ENCODE results near the gene SEMA3F.

The SEMA3F gene

GRCh38 chr3:50151728-50152127 lies 3.4 kb upstream of the SEMA3F start:
- ATAC-seq (replicated peaks; ENCODE audit: extremely low read depth, poor library complexity, severe bottlenecking): no peak
- Mint-ChIP-seq H3K36me3 (ENCODE audit: insufficient read depth) (peaks cover 2% of the 10 kb centered on the region), H3K4me3 (no peak overlapping the region), H3K4me1 (peaks cover 21% of the 10 kb centered on the region), H3K27me3 (peaks cover 30% of the 10 kb centered on the region), H3K27ac (ENCODE audit: low read depth) (no peak overlapping the region), H3K9me3 (no peaks in the 10 kb centered on the region)
- DNase-seq (ENCODE audit: low spot score in 2 of 2): no peak

DNA sequence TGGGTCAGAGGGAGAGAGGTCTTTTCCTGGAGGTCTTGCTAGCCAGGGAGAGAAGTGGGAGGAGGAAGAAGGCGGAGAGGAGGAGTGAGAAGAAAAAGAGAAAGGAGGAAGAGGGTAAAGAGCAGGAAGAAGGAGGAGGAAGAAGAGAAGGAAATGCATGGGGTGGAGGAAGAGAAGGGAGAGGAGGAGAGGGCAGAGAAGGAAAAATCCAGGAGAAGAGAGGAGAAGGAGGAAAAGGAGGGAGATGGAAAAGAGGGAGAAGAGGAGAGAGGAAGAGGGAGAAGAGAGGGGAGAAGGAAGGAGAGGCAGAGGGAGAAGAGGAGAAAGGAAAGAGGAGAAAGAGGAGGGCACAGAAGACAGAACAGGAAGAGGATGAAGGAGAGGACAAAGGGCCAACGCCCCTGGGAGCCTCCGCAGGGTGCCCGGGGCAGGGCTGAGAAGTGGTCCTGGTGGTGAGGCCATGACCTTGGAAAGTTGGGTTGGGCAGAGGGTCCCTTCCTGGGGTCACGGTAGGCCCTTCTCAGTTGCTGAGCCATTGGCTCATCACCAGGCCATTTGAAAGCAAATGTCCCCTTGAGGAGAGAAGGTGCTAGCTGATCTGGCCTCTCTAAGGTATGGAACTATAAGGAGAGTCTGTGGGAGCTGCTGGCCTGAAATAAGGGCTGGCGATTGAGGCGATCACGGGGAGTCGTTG lies 1.2 kb upstream of the SEMA3F start:
- DNase-seq (ENCODE audit: low spot score in 2 of 2): no peak
- peak overlapping the region; percentile 83 for H3K4me3 Mint-ChIP-seq
- H3K9me3 Mint-ChIP-seq: no peaks in the 10 kb centered on the region
- H3K27me3 Mint-ChIP-seq: peaks cover 44% of the 10 kb centered on the region
- no peak overlapping the region for H3K27ac Mint-ChIP-seq (ENCODE audit: low read depth)
- peaks cover 4% of the 10 kb centered on the region for H3K36me3 Mint-ChIP-seq (ENCODE audit: insufficient read depth)
- ATAC-seq (replicated peaks; ENCODE audit: extremely low read depth, poor library complexity, severe bottlenecking): no peak
- peaks cover 21% of the 10 kb centered on the region for H3K4me1 Mint-ChIP-seq

DNA sequence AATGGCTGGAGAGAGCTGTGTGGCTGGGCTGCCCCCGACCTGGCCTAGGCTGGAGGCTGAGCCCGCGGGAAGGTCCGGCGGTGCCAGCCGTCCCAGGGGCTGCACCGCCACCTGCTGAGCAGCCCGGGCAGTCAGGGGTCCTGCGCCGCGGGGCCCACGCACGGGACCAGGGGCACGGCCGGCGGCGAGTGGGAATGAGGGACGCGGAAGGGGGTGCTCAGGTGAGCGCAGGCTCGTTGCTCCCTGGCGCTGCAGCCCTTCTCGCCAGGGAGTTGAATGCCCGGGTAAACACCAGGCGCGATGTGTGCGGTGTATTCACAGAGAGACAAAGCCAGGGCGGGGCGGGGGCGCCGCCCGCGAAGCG lies 666 bp upstream of the SEMA3F start:
- Mint-ChIP-seq H3K27ac (ENCODE audit: low read depth) (no peak overlapping the region), H3K27me3 (peaks cover 44% of the 10 kb centered on the region), H3K36me3 (ENCODE audit: insufficient read depth) (peaks cover 4% of the 10 kb centered on the region), H3K9me3 (no peaks in the 10 kb centered on the region), H3K4me3 (peak overlapping the region; percentile 83), H3K4me1 (peaks cover 21% of the 10 kb centered on the region)
- peak in 1 of 2 donors; percentile 15 for DNase-seq (ENCODE audit: low spot score in 2 of 2)
- peak; percentile 44 for ATAC-seq (replicated peaks; ENCODE audit: extremely low read depth, poor library complexity, severe bottlenecking)

DNA sequence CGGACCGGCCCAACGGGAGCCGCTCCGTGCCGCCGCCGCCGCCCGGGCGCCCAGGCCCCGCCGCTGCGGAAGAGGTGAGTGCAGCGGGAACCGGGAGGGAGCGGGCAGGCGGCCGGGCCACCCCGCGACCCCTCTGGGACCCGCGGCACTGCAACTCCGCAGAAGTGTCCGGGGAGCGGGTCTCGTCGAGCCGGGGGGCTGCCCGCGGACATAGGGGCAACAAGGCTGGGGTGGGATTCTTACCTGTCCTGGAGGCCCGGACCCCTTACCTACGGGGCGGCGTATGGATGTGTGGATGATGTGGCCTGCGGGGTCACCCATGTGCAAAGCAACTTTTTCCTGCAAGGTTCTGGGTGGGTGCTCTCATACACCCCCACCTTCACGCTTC lies 361 bp downstream of the SEMA3F start:
- DNase-seq (ENCODE audit: low spot score in 2 of 2) (no peak), ATAC-seq (replicated peaks; ENCODE audit: extremely low read depth, poor library complexity, severe bottlenecking) (no peak)
- Mint-ChIP-seq H3K27ac (ENCODE audit: low read depth) (no peak overlapping the region), H3K4me3 (peak overlapping the region; percentile 70), H3K27me3 (peaks cover 44% of the 10 kb centered on the region), H3K9me3 (no peaks in the 10 kb centered on the region), H3K36me3 (ENCODE audit: insufficient read depth) (peaks cover 4% of the 10 kb centered on the region), H3K4me1 (peaks cover 21% of the 10 kb centered on the region)

DNA sequence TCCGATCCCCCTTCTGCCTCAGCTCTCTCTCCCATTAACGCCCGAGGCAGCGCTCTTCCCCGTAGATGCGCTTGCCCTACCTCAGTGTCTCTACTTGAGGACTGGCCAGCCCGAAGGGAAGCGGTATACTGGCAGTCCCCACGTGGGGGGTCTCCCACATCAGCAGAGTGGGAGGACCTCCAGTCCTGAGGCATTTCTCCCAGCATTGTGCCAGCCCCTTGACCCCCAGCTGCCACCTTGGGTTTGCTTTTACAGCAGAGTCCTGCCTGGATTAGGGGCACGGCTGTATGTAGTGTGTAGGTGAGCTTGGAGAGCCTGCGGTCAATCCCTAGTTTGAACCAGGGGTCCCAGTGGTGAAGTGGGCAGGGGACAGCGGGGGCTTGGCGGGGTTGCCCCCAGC lies 767 bp downstream of the SEMA3F start:
- ATAC-seq (replicated peaks; ENCODE audit: extremely low read depth, poor library complexity, severe bottlenecking) (no peak), DNase-seq (ENCODE audit: low spot score in 2 of 2) (no peak)
- peak overlapping the region; percentile 70 for H3K4me3 Mint-ChIP-seq
- peaks cover 21% of the 10 kb centered on the region for H3K4me1 Mint-ChIP-seq
- no peaks in the 10 kb centered on the region for H3K9me3 Mint-ChIP-seq
- no peak overlapping the region for H3K27ac Mint-ChIP-seq (ENCODE audit: low read depth)
- peaks cover 44% of the 10 kb centered on the region for H3K27me3 Mint-ChIP-seq
- H3K36me3 Mint-ChIP-seq (ENCODE audit: insufficient read depth): peaks cover 4% of the 10 kb centered on the region

GRCh38 chr3:50156549-50157493 lies 1.7 kb downstream of the SEMA3F start:
- Mint-ChIP-seq H3K4me3 (no peak overlapping the region), H3K27me3 (peaks cover 44% of the 10 kb centered on the region), H3K27ac (ENCODE audit: low read depth) (no peak overlapping the region), H3K36me3 (ENCODE audit: insufficient read depth) (peaks cover 4% of the 10 kb centered on the region), H3K4me1 (peaks cover 21% of the 10 kb centered on the region), H3K9me3 (no peaks in the 10 kb centered on the region)
- ATAC-seq (replicated peaks; ENCODE audit: extremely low read depth, poor library complexity, severe bottlenecking) (no peak), DNase-seq (ENCODE audit: low spot score in 2 of 2) (no peak)

GRCh38 chr3:50157827-50158529 lies 2.9 kb downstream of the SEMA3F start:
- DNase-seq (ENCODE audit: low spot score in 2 of 2) (no peak), ATAC-seq (replicated peaks; ENCODE audit: extremely low read depth, poor library complexity, severe bottlenecking) (no peak)
- Mint-ChIP-seq H3K36me3 (ENCODE audit: insufficient read depth) (peaks cover 4% of the 10 kb centered on the region), H3K4me3 (no peak overlapping the region), H3K4me1 (peaks cover 21% of the 10 kb centered on the region), H3K9me3 (no peaks in the 10 kb centered on the region), H3K27me3 (peaks cover 43% of the 10 kb centered on the region), H3K27ac (ENCODE audit: low read depth) (no peak overlapping the region)

DNA sequence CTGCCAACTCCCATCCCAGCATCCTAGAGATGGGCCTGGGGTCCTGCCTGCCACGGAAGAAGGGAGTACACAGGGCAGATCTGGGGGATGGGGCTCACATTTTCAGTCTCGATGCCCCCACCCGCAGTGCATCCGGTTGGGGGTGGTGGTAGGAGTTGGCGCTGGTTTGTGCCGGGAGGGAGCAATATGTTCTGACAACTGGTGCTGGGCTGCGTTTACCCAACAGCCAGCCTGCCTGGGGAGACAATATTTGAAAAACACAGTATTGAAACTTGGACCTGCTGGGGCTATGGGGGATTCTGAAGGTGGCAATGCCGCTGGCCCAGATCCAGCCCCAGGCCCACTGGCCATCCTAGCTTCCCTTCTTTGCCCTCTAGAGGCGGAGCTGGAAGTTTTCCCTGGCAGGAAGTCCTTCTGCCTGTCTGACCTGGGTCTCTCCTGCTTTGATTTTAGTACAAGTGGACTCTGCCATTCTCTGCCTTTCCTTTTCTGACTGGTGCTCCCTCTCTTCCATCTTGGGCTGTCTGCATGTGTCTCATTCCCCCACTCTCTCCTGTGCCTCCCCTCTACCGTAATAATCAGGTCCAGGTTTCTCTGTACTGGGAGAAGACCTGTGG lies 3.5 kb downstream of the SEMA3F start:
- no peak for ATAC-seq (replicated peaks; ENCODE audit: extremely low read depth, poor library complexity, severe bottlenecking)
- no peak overlapping the region for H3K27ac Mint-ChIP-seq (ENCODE audit: low read depth)
- H3K4me1 Mint-ChIP-seq: peaks cover 19% of the 10 kb centered on the region
- H3K27me3 Mint-ChIP-seq: peaks cover 36% of the 10 kb centered on the region
- DNase-seq (ENCODE audit: low spot score in 2 of 2): no peak
- H3K9me3 Mint-ChIP-seq: no peaks in the 10 kb centered on the region
- H3K4me3 Mint-ChIP-seq: no peak overlapping the region
- peaks cover 4% of the 10 kb centered on the region for H3K36me3 Mint-ChIP-seq (ENCODE audit: insufficient read depth)

GRCh38 chr3:50160561-50160983 lies 5.4 kb downstream of the SEMA3F start:
- no peak overlapping the region for H3K27ac Mint-ChIP-seq (ENCODE audit: low read depth)

GRCh38 chr3:50161320-50161719 lies 6.2 kb downstream of the SEMA3F start:
- Mint-ChIP-seq H3K4me1 (peaks cover 2% of the 10 kb centered on the region), H3K27ac (ENCODE audit: low read depth) (no peak overlapping the region), H3K36me3 (ENCODE audit: insufficient read depth) (peaks cover 3% of the 10 kb centered on the region), H3K27me3 (peaks cover 18% of the 10 kb centered on the region), H3K9me3 (no peaks in the 10 kb centered on the region), H3K4me3 (no peak overlapping the region)
- DNase-seq (ENCODE audit: low spot score in 2 of 2): no peak
- ATAC-seq (replicated peaks; ENCODE audit: extremely low read depth, poor library complexity, severe bottlenecking): no peak

More at GRCh38 chr3:50160561-50160983, 5.4 kb downstream of the SEMA3F start:
- Mint-ChIP-seq H3K36me3 (ENCODE audit: insufficient read depth) (peaks cover 4% of the 10 kb centered on the region), H3K4me1 (peaks cover 10% of the 10 kb centered on the region), H3K9me3 (no peaks in the 10 kb centered on the region), H3K27me3 (peaks cover 25% of the 10 kb centered on the region), H3K4me3 (no peak overlapping the region)
- ATAC-seq (replicated peaks; ENCODE audit: extremely low read depth, poor library complexity, severe bottlenecking) (no peak), DNase-seq (ENCODE audit: low spot score in 2 of 2) (no peak)

DNA sequence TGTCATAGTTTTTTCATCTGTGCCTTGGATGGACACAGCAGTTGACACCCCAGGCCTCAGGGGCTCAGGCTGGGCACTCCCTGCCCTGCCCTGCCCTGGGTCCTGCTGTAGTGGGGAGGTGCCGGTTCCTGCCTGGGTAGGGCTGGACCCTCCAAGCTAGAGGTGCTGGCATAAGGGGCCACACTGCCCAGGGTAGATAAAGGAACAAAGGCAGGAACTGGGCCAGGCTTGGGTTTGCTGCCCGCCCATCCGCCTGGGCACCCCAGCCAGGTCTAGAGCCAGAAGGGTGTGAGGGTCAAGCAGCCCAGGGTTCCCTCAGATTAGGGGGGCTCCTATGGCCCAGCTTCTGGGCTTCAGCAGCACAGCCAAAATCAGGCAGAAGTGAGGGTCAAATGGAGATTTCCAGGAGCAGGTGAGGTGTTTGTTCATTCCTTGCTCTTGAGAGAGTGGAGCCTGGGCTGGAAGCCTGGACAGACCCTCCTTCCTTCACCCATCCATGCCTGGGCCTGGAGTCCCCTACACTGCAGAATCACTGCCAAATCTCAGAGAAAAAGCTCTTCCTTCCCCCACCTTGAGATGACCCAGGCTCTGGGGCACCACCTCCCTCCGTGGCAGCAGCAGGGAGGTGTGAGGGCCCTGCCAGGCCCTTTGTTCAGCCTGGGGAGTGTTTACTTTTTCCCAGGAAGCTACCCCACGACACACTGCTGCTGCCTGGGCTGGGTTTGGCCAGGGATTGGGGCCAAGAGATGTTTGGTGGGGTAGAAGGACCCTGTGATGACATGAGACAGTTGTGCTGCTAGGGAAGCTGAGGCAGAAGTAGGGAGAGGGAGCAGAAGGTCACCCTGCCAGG lies 7.1 kb downstream of the SEMA3F start:
- H3K36me3 Mint-ChIP-seq (ENCODE audit: insufficient read depth): peaks cover 3% of the 10 kb centered on the region
- no peak for DNase-seq (ENCODE audit: low spot score in 2 of 2)
- no peak overlapping the region for H3K4me3 Mint-ChIP-seq
- H3K27me3 Mint-ChIP-seq: peaks cover 8% of the 10 kb centered on the region
- no peaks in the 10 kb centered on the region for H3K4me1 Mint-ChIP-seq
- no peak for ATAC-seq (replicated peaks; ENCODE audit: extremely low read depth, poor library complexity, severe bottlenecking)
- no peak overlapping the region for H3K27ac Mint-ChIP-seq (ENCODE audit: low read depth)
- H3K9me3 Mint-ChIP-seq: no peaks in the 10 kb centered on the region
